ENCODE measurements around the gene CXADR.

DNA sequence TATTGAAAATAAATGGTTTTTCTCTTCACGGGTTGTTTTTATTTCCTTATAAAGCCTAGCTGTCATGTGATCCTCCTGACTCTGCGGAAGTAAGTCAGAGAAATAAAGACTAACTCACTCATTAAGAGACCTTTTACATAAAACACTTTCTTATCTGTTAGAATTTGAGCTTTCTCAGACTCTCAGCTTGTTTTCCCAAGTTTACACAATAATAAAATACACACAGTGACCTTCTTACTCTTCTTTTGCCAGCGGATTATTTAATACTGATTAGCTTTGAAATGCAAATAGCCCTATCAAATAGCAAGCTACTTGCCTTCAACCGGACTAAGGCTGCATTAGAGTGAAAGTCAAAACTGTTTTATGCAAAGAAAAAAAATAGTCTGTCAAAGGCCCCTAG lies 45.5 kb upstream of the CXADR start:
- TF ChIP-seq GATA2 (IDR thresholded peaks at IDR 0.05; ENCODE audit: low read depth, low read length) (no peak), GATA3 (IDR thresholded peaks at IDR 0.05; ENCODE audit: low read depth, low read length) (no peak)

Data from SH-SY5Y (cell line).